Stimulated activated naive CD8-positive, alpha-beta T cell treated with anti-CD3 and anti-CD28 coated beads, Interleukin-15, amount 100 ng/mL, for 72 hours (primary cell): Measurements from ENCODE around the gene CDC73.
"Not testable (repeated sequence)": the region's sequence is repeated elsewhere in the genome, so short reads cannot be mapped to it uniquely, and the experiment has no call there.

Experiments
- ATAC-seq: fragments of 150-1000 bp; cut with Tn5 transposase; 2 replicates; pipeline ENCODE4 v1.10.0; 2021; ENCODE audit warnings: mild to moderate bottlenecking, moderate library complexity
- DNase-seq, 2 donors: peaks; one replicate each; pipeline ENCODE4 v3.0.0; 2021 to 2022
- H3K27ac Mint-ChIP-seq, 2 donors: one replicate each; pipeline ENCODE4 v1.8.0; 2022; ENCODE audit warnings: mild to moderate bottlenecking in 2 of 2, mixed read lengths in 2 of 2, moderate library complexity in 2 of 2
- H3K27me3 Mint-ChIP-seq: one replicate; pipeline ENCODE4 v1.8.0; 2022; ENCODE audit warnings: mixed read lengths
- H3K4me1 Mint-ChIP-seq: one replicate; pipeline ENCODE4 v1.8.0; 2022; ENCODE audit warnings: mild to moderate bottlenecking, mixed read lengths
- H3K4me3 Mint-ChIP-seq, 2 donors: one replicate each; pipeline ENCODE4 v1.8.0; 2022; ENCODE audit warnings: mild to moderate bottlenecking in 2 of 2, mixed read lengths in 2 of 2, moderate library complexity in 1 of 2
- H3K9me3 Mint-ChIP-seq, 2 donors: one replicate each; pipeline ENCODE4 v1.8.0; 2022; ENCODE audit warnings: mixed read lengths in 2 of 2

CDC73 gene

GRCh38 chr1:193264313-193265065 is 142.7 kb downstream of the CDC73 start:
- H3K27ac Mint-ChIP-seq, result peak overlapping the region in 1 of 2 donors; percentile 34
- H3K4me1 Mint-ChIP-seq, result peaks cover 5% of the 10 kb centered on the region
- DNase-seq (no peak), ATAC-seq (no peak)
- H3K27me3 Mint-ChIP-seq, result no peaks in the 10 kb centered on the region
- H3K4me3 Mint-ChIP-seq, result no peak overlapping the region
- H3K9me3 Mint-ChIP-seq, result peaks cover 0 to 4% of the 10 kb centered on the region in 2 donors

- ATAC-seq (no peak), DNase-seq (no peak)
- Mint-ChIP-seq H3K4me1 (peaks cover 5% of the 10 kb centered on the region), H3K4me3 (no peak overlapping the region), H3K27me3 (no peaks in the 10 kb centered on the region), H3K9me3 (peaks cover under 1 to 4% of the 10 kb centered on the region in 2 donors), H3K27ac (no peak overlapping the region)
Measured at GRCh38 chr1:193265716-193266115, 143.9 kb downstream of the CDC73 start.

DNA sequence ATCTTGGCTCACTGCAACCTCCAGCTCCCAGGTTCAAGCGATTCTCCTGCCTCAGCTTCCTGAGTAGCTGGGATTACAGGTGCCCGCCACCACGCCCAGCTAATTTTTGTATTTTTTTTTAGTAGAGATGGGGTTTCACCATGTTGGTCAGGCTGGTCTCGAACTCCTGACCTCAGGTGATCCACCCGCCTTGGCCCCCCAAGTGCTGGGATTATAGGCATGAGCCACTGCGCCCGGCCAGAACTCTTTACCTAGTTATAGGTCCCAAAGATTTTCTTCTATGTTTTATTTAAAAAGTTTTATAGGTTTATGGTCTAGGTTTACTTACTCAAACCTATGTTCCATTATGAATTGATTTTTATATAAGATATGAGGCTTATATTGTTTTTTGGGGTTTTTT is 145.0 kb downstream of the CDC73 start:
- not testable (repeated sequence) for H3K4me3 Mint-ChIP-seq, ATAC-seq, H3K27me3 Mint-ChIP-seq, H3K27ac Mint-ChIP-seq, H3K9me3 Mint-ChIP-seq, DNase-seq
- H3K4me1 Mint-ChIP-seq, result peaks cover 14% of the 10 kb centered on the region

DNA sequence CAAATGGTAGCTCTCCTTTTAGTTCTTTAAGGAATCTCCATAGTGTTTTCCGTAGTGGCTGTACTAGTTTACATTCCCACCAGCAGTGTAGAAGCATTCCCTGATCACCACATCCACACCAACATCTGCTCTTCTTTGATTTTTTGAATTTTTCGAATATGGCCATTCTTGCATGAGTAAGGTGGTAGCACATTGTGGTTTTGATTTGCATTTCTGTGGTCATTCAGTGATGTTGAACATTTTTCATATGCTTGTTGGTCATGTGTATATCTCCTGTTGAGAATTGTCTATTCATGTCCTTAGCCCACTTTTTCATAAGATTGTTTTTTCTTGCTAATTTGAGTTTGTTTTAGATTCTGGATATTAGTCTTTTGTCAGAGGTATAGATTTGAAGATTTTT is 149.2 kb downstream of the CDC73 start:
- Mint-ChIP-seq H3K9me3 (peaks cover 32 to 36% of the 10 kb centered on the region in 2 donors), H3K4me3 (no peak overlapping the region), H3K4me1 (peaks cover 9% of the 10 kb centered on the region), H3K27ac (no peak overlapping the region), H3K27me3 (no peaks in the 10 kb centered on the region)
- DNase-seq (no peak), ATAC-seq (no peak)

DNA sequence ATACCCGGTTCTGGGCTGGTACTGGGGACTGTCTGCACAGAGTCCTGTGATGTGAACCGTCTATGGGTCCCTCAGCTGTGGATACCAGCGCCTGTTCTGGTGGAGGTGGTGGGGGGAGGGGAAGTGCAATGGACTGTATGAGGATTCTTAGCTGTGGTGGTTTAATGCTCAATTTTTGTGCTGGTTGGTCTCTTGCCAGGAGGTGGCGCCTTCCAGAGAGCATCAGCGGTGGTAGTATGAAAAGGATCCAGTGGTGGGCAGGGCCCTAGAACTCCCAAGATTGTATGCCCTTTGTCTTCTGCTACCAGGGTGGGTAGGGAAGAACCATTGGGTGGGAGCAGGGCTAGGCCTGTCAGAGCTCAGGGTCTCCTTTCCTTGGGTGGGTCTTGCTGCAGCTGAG is 153.9 kb downstream of the CDC73 start:
- H3K27me3 Mint-ChIP-seq, result no peaks in the 10 kb centered on the region
- H3K27ac Mint-ChIP-seq, result peak overlapping the region in 1 of 2 donors; percentile 57
- H3K4me1 Mint-ChIP-seq, result peaks cover 9% of the 10 kb centered on the region
- H3K9me3 Mint-ChIP-seq, result peaks cover 34 to 40% of the 10 kb centered on the region in 2 donors
- ATAC-seq (no peak), DNase-seq (no peak)
- H3K4me3 Mint-ChIP-seq, result no peak overlapping the region

GRCh38 chr1:193278968-193279367 is 157.1 kb downstream of the CDC73 start:
- Mint-ChIP-seq H3K4me3 (no peak overlapping the region), H3K9me3 (peaks cover 6 to 25% of the 10 kb centered on the region in 2 donors), H3K4me1 (peaks cover 7% of the 10 kb centered on the region), H3K27me3 (no peaks in the 10 kb centered on the region), H3K27ac (no peak overlapping the region)
- DNase-seq (no peak), ATAC-seq (no peak)

DNA sequence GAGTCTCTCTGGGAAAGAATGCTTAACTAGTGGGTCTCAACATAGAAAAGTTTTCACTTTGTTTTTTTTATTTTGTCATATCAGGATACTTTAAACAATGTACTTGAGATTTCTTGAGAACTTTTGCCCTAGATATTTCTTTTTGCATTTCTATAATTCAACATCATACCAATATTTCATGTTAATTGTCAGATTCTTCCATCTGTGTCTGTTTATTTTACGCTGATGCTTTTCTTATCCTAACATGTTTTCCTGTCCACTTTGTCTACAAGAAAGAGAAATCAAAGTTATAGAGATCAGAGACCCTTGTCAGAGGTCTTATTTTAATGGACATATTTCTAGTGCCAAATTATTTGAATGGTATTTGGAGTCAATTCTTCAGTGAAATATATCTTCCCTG is 160.1 kb downstream of the CDC73 start:
- Mint-ChIP-seq H3K4me1 (peaks cover 11% of the 10 kb centered on the region), H3K4me3 (no peak overlapping the region), H3K9me3 (peaks cover 12 to 13% of the 10 kb centered on the region in 2 donors), H3K27me3 (no peaks in the 10 kb centered on the region), H3K27ac (no peak overlapping the region)
- ATAC-seq (no peak), DNase-seq (no peak)

DNA sequence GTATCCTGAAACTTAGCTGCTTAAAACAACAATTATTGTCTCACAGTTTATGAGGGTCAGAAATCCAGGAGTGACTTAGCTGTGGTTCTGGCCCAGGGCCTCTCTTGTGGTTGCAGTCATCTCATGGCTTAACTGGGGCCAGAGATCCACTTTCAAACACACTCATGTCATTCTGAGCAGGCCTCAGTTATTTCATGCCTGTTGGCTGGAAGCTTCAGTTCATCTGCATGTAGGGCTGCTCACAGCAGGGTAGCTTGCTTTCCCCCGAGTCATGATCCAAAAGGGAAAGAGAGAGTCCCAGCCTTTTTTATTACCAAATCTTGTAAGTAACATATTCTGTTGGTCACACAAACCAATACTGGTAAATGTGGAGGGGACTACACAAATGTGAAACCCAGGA is 161.2 kb downstream of the CDC73 start:
- ATAC-seq (no peak), DNase-seq (no peak)
- Mint-ChIP-seq H3K4me1 (peaks cover 11% of the 10 kb centered on the region), H3K9me3 (peaks cover 12 to 13% of the 10 kb centered on the region in 2 donors), H3K27ac (peak overlapping the region in 1 of 2 donors; percentile 36), H3K4me3 (no peak overlapping the region), H3K27me3 (no peaks in the 10 kb centered on the region)

- DNase-seq (no peak), ATAC-seq (no peak)
- Mint-ChIP-seq H3K9me3 (peaks cover 12 to 13% of the 10 kb centered on the region in 2 donors), H3K4me3 (no peak overlapping the region), H3K4me1 (peaks cover 11% of the 10 kb centered on the region), H3K27ac (no peak overlapping the region), H3K27me3 (no peaks in the 10 kb centered on the region)
Measured at GRCh38 chr1:193284219-193284618, 162.4 kb downstream of the CDC73 start.

GRCh38 chr1:193285641-193286040 is 163.8 kb downstream of the CDC73 start:
- H3K9me3 Mint-ChIP-seq, result peaks cover 9 to 13% of the 10 kb centered on the region in 2 donors
- H3K4me1 Mint-ChIP-seq, result peaks cover 11% of the 10 kb centered on the region
- H3K27ac Mint-ChIP-seq, result no peak overlapping the region

GRCh38 chr1:193288548-193289080 is 166.8 kb downstream of the CDC73 start:
- not testable (repeated sequence) for ATAC-seq, H3K4me3 Mint-ChIP-seq, DNase-seq, H3K27ac Mint-ChIP-seq, H3K4me1 Mint-ChIP-seq, H3K27me3 Mint-ChIP-seq
- H3K9me3 Mint-ChIP-seq, result peaks cover 9 to 13% of the 10 kb centered on the region in 2 donors

More at GRCh38 chr1:193285641-193286040, 163.8 kb downstream of the CDC73 start:
- Mint-ChIP-seq H3K27me3 (no peaks in the 10 kb centered on the region), H3K4me3 (no peak overlapping the region)
- ATAC-seq, result no peak
- DNase-seq, result no peak

DNA sequence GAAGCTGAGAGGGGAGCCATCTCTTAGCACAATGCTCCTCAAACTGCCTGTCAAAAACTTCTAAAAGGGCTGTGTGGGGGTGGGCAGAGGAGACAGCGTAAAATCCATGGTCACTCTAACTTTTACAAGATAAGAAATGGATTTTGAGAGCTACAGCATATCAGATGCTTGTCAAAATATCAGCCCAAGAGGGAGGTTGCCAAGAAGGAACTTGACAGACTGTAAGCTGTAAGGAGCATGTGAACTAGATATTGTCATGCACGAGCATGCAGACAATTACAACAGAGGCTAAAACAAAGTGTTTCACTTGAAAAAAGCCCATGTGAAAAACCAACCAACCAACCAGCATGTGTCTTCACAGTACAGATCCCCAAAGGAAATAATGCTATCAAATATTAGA is 171.9 kb downstream of the CDC73 start:
- no peak overlapping the region for H3K27ac Mint-ChIP-seq
- no peaks in the 10 kb centered on the region for H3K4me1 Mint-ChIP-seq
- DNase-seq (no peak), ATAC-seq (no peak)
- peaks cover 6 to 7% of the 10 kb centered on the region in 2 donors for H3K9me3 Mint-ChIP-seq
- no peaks in the 10 kb centered on the region for H3K27me3 Mint-ChIP-seq
- no peak overlapping the region for H3K4me3 Mint-ChIP-seq

- Mint-ChIP-seq H3K27me3 (no peaks in the 10 kb centered on the region), H3K27ac (no peak overlapping the region), H3K4me1 (no peaks in the 10 kb centered on the region), H3K9me3 (peaks cover 6 to 7% of the 10 kb centered on the region in 2 donors), H3K4me3 (no peak overlapping the region)
- DNase-seq (no peak), ATAC-seq (no peak)
Measured at GRCh38 chr1:193299038-193299437, 177.2 kb downstream of the CDC73 start.

GRCh38 chr1:193301746-193302145 is 179.9 kb downstream of the CDC73 start:
- Mint-ChIP-seq H3K27me3 (no peaks in the 10 kb centered on the region), H3K4me1 (no peaks in the 10 kb centered on the region), H3K4me3 (no peak overlapping the region), H3K9me3 (no peaks in the 10 kb centered on the region), H3K27ac (no peak overlapping the region)
- ATAC-seq (no peak), DNase-seq (no peak)

GRCh38 chr1:193303849-193304248 is 182.0 kb downstream of the CDC73 start:
- Mint-ChIP-seq H3K9me3 (no peaks in the 10 kb centered on the region), H3K27me3 (no peaks in the 10 kb centered on the region), H3K4me3 (no peak overlapping the region), H3K4me1 (no peaks in the 10 kb centered on the region), H3K27ac (no peak overlapping the region)
- DNase-seq, result no peak
- no peak for ATAC-seq
